ENCODE results near the gene CCK.

GRCh38 chr3:42269647-42270046, 3.7 kb upstream of the CCK start:
- TF ChIP-seq CTCF (IDR thresholded peaks at IDR 0.05; ENCODE audit: low read length) (no peak), EZH2phosphoT487 (IDR thresholded peaks at IDR 0.05; ENCODE audit: low read length) (no peak), EZH2 (optimal IDR thresholded peaks at IDR 0.05; ENCODE audit: low read depth, low read length) (no peak)
